Ishikawa (cell line): Measurements from ENCODE around the gene MAP3K20.

Experiments
- CEBPB ChIP-seq: IDR thresholded peaks from 2 replicates; pipeline ENCODE4 v1.6.1; 2012
- CREB1 ChIP-seq: IDR thresholded peaks from 2 replicates; pipeline ENCODE4 v1.6.1; 2012; ENCODE audit warnings: low read depth
- EGR1 ChIP-seq: IDR thresholded peaks from 2 replicates; pipeline ENCODE4 v1.6.1; 2012
- EP300 ChIP-seq: IDR thresholded peaks from 2 replicates; pipeline ENCODE4 v1.6.1; 2012; ENCODE audit warnings: borderline replicate concordance
- FOXM1 ChIP-seq: IDR thresholded peaks from 2 replicates; pipeline ENCODE4 v1.6.1; 2012; ENCODE audit warnings: low read depth, borderline replicate concordance
- MAX ChIP-seq: IDR thresholded peaks from 2 replicates; pipeline ENCODE4 v1.6.1; 2012
- NFIC ChIP-seq: IDR thresholded peaks from 2 replicates; pipeline ENCODE4 v1.6.1; 2012
- RAD21 ChIP-seq: IDR thresholded peaks from 2 replicates; pipeline ENCODE4 v1.6.1; 2012; ENCODE audit warnings: low read depth
- REST ChIP-seq: IDR thresholded peaks from 2 replicates; pipeline ENCODE4 v1.6.1; 2012; ENCODE audit warnings: low read depth, mild to moderate bottlenecking
- TAF1 ChIP-seq: IDR thresholded peaks from 2 replicates; pipeline ENCODE4 v1.6.1; 2012; ENCODE audit warnings: low read depth, mild to moderate bottlenecking
- TCF12 ChIP-seq: IDR thresholded peaks from 2 replicates; pipeline ENCODE4 v1.6.1; 2012; ENCODE audit warnings: low read depth
- TEAD4 ChIP-seq: IDR thresholded peaks from 2 replicates; pipeline ENCODE4 v1.6.1; 2012
- USF1 ChIP-seq: IDR thresholded peaks from 2 replicates; pipeline ENCODE4 v1.6.1; 2012
- YY1 ChIP-seq: IDR thresholded peaks from 2 replicates; pipeline ENCODE4 v1.6.1; 2012; ENCODE audit warnings: low read depth
- ZBTB7A ChIP-seq: IDR thresholded peaks from 2 replicates; pipeline ENCODE4 v1.6.1; 2012; ENCODE audit warnings: low read depth

The MAP3K20 gene

GRCh38 chr2:173278794-173279526, 203.3 kb downstream of the MAP3K20 start:
- TF ChIP-seq EP300, result no peak
- no peak for TF ChIP-seq ZBTB7A
- TF ChIP-seq YY1, result no peak

GRCh38 chr2:173279527-173279868, 203.9 kb downstream of the MAP3K20 start:
- TF ChIP-seq FOXM1 (no peak), YY1 (no peak), RAD21 (no peak), CREB1 (no peak), TCF12 (no peak), EGR1 (no peak), TAF1 (no peak), TEAD4 (no peak)

GRCh38 chr2:173280853-173281252, 205.2 kb downstream of the MAP3K20 start:
- no peak for TF ChIP-seq NFIC
- no peak for TF ChIP-seq CEBPB
- no peak for TF ChIP-seq TAF1
- TF ChIP-seq USF1, result no peak
- no peak for TF ChIP-seq FOXM1
- no peak for TF ChIP-seq TEAD4
- TF ChIP-seq TCF12, result no peak
- TF ChIP-seq CREB1, result no peak
- no peak for TF ChIP-seq EGR1
- TF ChIP-seq REST, result no peak
- TF ChIP-seq YY1, result no peak
- no peak for TF ChIP-seq ZBTB7A
- TF ChIP-seq MAX, result no peak

GRCh38 chr2:173282795-173283545, 207.3 kb downstream of the MAP3K20 start:
- TF ChIP-seq YY1 (no peak), EGR1 (no peak), TCF12 (no peak), USF1 (no peak)

GRCh38 chr2:173286153-173286809, 210.6 kb downstream of the MAP3K20 start:
- TF ChIP-seq CREB1 (no peak), YY1 (no peak)

- TF ChIP-seq CEBPB (no peak), MAX (no peak), RAD21 (no peak), TEAD4 (no peak), REST (no peak), EGR1 (no peak), ZBTB7A (no peak), NFIC (no peak), TCF12 (no peak), YY1 (no peak), EP300 (no peak), TAF1 (no peak), CREB1 (no peak), FOXM1 (no peak), USF1 (no peak)
Measured at GRCh38 chr2:173287594-173287993, 211.9 kb downstream of the MAP3K20 start.
